Heart left ventricle (tissue), 16 donors: ENCODE measurements around the gene MRPL22. TPM values are rescaled to one million over a fixed set of nuclear protein-coding genes. Genes with fewer than 3 reads are reported as not detected.
"Not testable (repeated sequence)": the region's sequence is repeated elsewhere in the genome, so short reads cannot be mapped to it uniquely, and the experiment has no call there.

Experiments
- ATAC-seq, 4 donors: fragments of 200-7000 bp; cut with Tn5 transposase; one replicate each; pipeline ENCODE4 v1.9.1; 2020 to 2022; ENCODE audit warnings: moderate library complexity in 4 of 4, mild to moderate bottlenecking in 3 of 4, moderate number of reproducible peaks in 1 of 4
- DNase-seq, 5 donors: peaks; one replicate each; pipeline ENCODE4 v3.0.0-alpha.2; 2020
- H3K27ac ChIP-seq, 12 donors: fragments of 200-600 bp; sonication (generic) in 4 of 12; one replicate each; pipeline versions ENCODE4 v1.5.0 to v1.8.0; 2016 to 2022; ENCODE audit warnings: mild to moderate bottlenecking in 2 of 12
- H3K27me3 ChIP-seq, 9 donors: fragments of 200-600 bp; sonication (generic) in 2 of 9; one replicate each; pipeline versions ENCODE4 v1.5.1 to v1.8.0; 2016 to 2022; ENCODE audit warnings: mild to moderate bottlenecking in 3 of 9
- H3K36me3 ChIP-seq, 9 donors: fragments of 200-600 bp; sonication (generic) in 2 of 9; one replicate each; pipeline versions ENCODE4 v1.5.0 to v1.8.0; 2018 to 2022; ENCODE audit warnings: mild to moderate bottlenecking in 2 of 9
- H3K4me1 ChIP-seq, 12 donors: fragments of 200-600 bp; sonication (generic) in 4 of 12; one replicate each; pipeline versions ENCODE4 v1.5.0 to v1.8.0; 2016 to 2022; ENCODE audit warnings: mild to moderate bottlenecking in 3 of 12
- H3K4me3 ChIP-seq, 12 donors: fragments of 200-600 bp; sonication (generic) in 4 of 12; one replicate each; pipeline versions ENCODE4 v1.5.0 to v1.8.0; 2017 to 2022; ENCODE audit warnings: mild to moderate bottlenecking in 9 of 12, moderate library complexity in 4 of 12
- H3K9me3 ChIP-seq, 12 donors: fragments of 200-600 bp; sonication (generic) in 4 of 12; one replicate each; pipeline versions ENCODE4 v1.5.0 to v1.8.0; 2016 to 2022; ENCODE audit warnings: mild to moderate bottlenecking in 1 of 12
- POLR2A ChIP-seq, 2 donors: fragments of 450-650 bp; IDR thresholded peaks; one replicate each; pipeline ENCODE4 v1.6.1; 2017; ENCODE audit warnings: antibody characterized with exemption in 2 of 2, mild to moderate bottlenecking in 2 of 2, moderate library complexity in 2 of 2
- WGBS, 4 donors: extraction: QIAGEN DNeasy Blood & Tissue Kit in 2 of 4; methylation state at CpG; one replicate each; pipeline versions ENCODE4 v1.1.5 to v1.1.7; 2013 to 2018; 5-methylcytosine and 5-hydroxymethylcytosine counted together
- intact Hi-C, 10 donors: fragments of 100-400 bp; cut with DNase I; formaldehyde crosslinking; loops; one replicate each; pipeline versions ENCODE4 v1.11.1 to v1.14.2; 2022
- polyA plus RNA-seq, 2 donors: library from polyadenylated mRNA; stranded (reverse); fragments of 200-250 nt; gene quantifications; one replicate each; pipeline ENCODE4 v1.2.3, GENCODE V29; 2013
- total RNA-seq, 9 donors: library from RNA; depleted of rRNA in 2 of 9; stranded (reverse); fragments of >200 nt in 2 of 9; fragmentation: NEBNext Ultra II Directional in 3 of 9; extraction: Animal tissue kit (Norgen Biotek cat#: 25700) in 3 of 9; gene quantifications; one replicate each; pipeline versions ENCODE4 v1.1.0 to v1.2.4, GENCODE V29; 2016 to 2023
- TF ChIP-seq, protein P1 (sequence below), 12 donors: fragments of 200-600 bp; sonication (generic) in 4 of 12; IDR thresholded peaks; one replicate each; pipeline versions ENCODE4 v1.5.0 to v1.8.0; 2018 to 2022; ENCODE audit warnings: antibody characterized with exemption in 12 of 12, mild to moderate bottlenecking in 5 of 12
- donor health status: ischemic (EF 13 %, LVEDD 7.1; RV severe dilation, severe dysfunction).
- donor health status: healthy with polysubstance abuse.
- donor health status: DM: no; HTN: yes; CAD: no.
- donor health status: DM: no; HTN: no; CAD: no.
- donor health status: ischemic (EF 25% LVEDD 6.9; RV normal size, moderate dysfunction).
- donor health status: ischemic (EF 25% LVEDD 5.7; RV mildly dilated, moderate dysfunction).
- donor health status: healthy.
- donor health status: DM: yes; HTN: yes; CAD: no.
- donor health status: ischemic (EF 35%, LVEDD 5.7; RV mildly dilated, moderate dysfunction).
- donor health status: nonischemic (EF 11% LVEDD 7.7; RV severe dilation, severe dysfunction).
- donor health status: DM: yes; HTN: yes; CAD: no.
- donor health status: PGD.
- donor health status: ischemic (EF 29% LVEDD 5.4; RV normal size, mild dysfunction).
- donor health status: nonischemic (EF 23%, LVEDD 6.1; RV moderate dilation, normal function).

Gene MRPL22
- total and polyA plus RNA-seq, 11 donors: 25.7 to 144 (median 61.4) TPM

DNA sequence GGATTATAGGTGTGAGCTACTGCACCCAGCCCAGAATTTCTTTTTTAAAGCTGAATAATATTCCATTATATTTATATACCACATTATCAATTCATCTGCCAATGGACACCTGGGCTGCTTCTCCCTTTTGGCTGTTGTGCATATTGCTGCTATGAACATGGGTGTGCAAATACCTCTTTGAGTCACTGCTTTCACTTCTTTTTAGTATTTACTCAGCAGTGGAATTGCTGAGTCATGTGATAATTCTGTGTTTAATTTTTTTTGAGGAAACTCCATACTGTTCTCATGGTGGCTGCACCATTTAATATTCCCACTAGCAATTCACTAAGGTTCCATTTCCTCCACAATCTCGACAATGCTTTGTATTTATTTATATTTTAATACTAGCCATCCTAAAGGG lies 36.5 kb downstream of the MRPL22 start:
- no peaks in the 10 kb centered on the region for H3K9me3 ChIP-seq
- H3K4me3 ChIP-seq: no peak overlapping the region
- no peak overlapping the region for H3K27ac ChIP-seq
- no peaks in the 10 kb centered on the region for H3K36me3 ChIP-seq
- intact Hi-C loops: loop anchor here in 2 of 10 donors (10.0 kb wide), 1 partner anchor 157 kb away; no protein-coding TSS in a partner anchor
- WGBS, 4 donors: 80 to 90% (median 83%) methylated on average over 1 of the region's 1 CpG
- DNase-seq (no peak), ATAC-seq (no peak)
- TF ChIP-seq, protein P1, sequence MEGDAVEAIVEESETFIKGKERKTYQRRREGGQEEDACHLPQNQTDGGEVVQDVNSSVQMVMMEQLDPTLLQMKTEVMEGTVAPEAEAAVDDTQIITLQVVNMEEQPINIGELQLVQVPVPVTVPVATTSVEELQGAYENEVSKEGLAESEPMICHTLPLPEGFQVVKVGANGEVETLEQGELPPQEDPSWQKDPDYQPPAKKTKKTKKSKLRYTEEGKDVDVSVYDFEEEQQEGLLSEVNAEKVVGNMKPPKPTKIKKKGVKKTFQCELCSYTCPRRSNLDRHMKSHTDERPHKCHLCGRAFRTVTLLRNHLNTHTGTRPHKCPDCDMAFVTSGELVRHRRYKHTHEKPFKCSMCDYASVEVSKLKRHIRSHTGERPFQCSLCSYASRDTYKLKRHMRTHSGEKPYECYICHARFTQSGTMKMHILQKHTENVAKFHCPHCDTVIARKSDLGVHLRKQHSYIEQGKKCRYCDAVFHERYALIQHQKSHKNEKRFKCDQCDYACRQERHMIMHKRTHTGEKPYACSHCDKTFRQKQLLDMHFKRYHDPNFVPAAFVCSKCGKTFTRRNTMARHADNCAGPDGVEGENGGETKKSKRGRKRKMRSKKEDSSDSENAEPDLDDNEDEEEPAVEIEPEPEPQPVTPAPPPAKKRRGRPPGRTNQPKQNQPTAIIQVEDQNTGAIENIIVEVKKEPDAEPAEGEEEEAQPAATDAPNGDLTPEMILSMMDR (IDR thresholded peaks at IDR 0.05): no peak
- no peak for TF ChIP-seq POLR2A (IDR thresholded peaks at IDR 0.05)
- H3K27me3 ChIP-seq: no peaks in the 10 kb centered on the region
- peaks cover 0 to 3% (median 0%) of the 10 kb centered on the region in 12 donors for H3K4me1 ChIP-seq

DNA sequence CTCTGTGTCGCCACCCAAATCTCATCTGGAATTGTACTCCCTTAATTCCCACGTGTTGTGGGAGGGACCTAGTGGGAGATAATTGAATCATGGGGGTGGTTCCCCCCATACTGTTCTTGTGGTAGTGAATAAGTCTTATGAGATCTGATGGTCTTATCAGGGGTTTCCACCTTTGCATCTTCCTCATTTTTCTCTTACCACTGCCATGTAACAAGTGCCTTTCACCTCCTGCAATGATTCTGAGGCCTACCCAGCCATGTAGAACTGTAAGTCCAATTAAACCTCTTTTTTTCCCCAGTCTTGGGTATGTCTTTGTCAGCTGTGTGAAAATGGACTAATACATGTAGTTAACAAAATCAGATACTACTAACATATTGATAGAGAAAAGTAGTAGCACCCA lies 37.4 kb downstream of the MRPL22 start:
- H3K9me3 ChIP-seq, H3K27me3 ChIP-seq, DNase-seq, H3K4me1 ChIP-seq, H3K36me3 ChIP-seq, H3K27ac ChIP-seq, H3K4me3 ChIP-seq, ATAC-seq: not testable (repeated sequence)
- intact Hi-C loops: loop anchor here in 2 of 10 donors (10.0 kb wide), 1 partner anchor 157 kb away; no protein-coding TSS in a partner anchor
- 88 to 94% (median 91%) methylated on average over 2 of the region's 2 CpGs for WGBS, 4 donors

DNA sequence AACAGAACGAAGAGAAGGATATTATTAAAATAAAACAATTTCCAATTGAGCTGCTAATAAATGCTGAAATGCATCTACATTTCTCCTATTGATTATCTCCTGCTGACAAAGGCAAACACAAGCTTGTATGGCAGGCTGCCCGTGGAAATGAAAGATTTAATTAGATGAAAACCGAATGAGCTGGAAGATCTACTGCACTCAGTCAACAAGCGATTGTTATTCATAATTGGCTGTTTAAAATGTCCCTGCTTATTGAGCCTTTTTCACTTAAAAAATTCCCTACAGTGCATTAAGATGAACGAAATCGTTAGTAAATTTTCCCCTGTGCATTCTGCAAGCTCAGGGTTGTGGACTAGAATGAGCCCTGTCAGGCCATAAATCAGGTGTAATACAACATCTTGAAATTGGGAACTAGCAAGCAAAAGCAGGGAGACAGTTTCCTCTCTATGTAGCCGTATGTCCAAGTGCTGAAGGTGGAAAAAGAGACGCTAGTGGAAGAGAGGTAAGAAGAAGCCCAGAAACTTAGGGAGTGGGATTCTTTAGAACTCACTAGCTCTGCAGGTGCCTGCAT lies 44.2 kb downstream of the MRPL22 start:
- DNase-seq (no peak), ATAC-seq (no peak)
- Histone ChIP-seq H3K4me1 (no peaks in the 10 kb centered on the region), H3K27me3 (no peaks in the 10 kb centered on the region), H3K36me3 (no peaks in the 10 kb centered on the region), H3K4me3 (no peak overlapping the region), H3K9me3 (no peaks in the 10 kb centered on the region), H3K27ac (no peak overlapping the region)
- intact Hi-C loops: no loop called here
- WGBS, 4 donors: 82 to 87% (median 85%) methylated on average over 8 of the region's 8 CpGs
- no peak for TF ChIP-seq POLR2A (IDR thresholded peaks at IDR 0.05)
- TF ChIP-seq, protein P1 (IDR thresholded peaks at IDR 0.05): no peak

DNA sequence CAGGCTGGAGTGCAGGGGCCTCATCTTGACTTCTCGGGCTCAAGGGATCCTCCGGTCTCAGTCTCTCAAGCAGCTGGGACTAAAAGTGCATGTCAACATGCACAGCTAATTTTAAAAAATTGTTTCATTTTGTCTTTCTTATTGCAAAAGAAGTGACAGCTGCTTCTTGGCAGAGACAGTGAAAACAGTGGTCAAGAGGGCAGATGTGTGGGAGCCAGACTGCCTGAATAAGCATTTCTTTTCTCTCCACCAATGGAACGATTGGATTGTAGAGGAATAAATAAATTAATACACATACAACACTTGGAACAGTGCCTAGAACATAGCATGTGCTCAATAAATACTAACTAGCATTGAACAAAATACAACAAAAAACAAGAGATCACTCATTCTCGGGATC lies 45.3 kb downstream of the MRPL22 start:
- H3K4me1 ChIP-seq: no peaks in the 10 kb centered on the region
- ATAC-seq: no peak
- DNase-seq: no peak
- WGBS, 4 donors: 61 to 73% (median 65%) methylated on average over 4 of the region's 4 CpGs
- H3K27me3 ChIP-seq: no peaks in the 10 kb centered on the region
- no peaks in the 10 kb centered on the region for H3K9me3 ChIP-seq
- intact Hi-C loops: no loop called here
- H3K27ac ChIP-seq: no peak overlapping the region
- H3K36me3 ChIP-seq: no peaks in the 10 kb centered on the region
- TF ChIP-seq, protein P1 (IDR thresholded peaks at IDR 0.05): no peak
- no peak for TF ChIP-seq POLR2A (IDR thresholded peaks at IDR 0.05)
- H3K4me3 ChIP-seq: no peak overlapping the region

DNA sequence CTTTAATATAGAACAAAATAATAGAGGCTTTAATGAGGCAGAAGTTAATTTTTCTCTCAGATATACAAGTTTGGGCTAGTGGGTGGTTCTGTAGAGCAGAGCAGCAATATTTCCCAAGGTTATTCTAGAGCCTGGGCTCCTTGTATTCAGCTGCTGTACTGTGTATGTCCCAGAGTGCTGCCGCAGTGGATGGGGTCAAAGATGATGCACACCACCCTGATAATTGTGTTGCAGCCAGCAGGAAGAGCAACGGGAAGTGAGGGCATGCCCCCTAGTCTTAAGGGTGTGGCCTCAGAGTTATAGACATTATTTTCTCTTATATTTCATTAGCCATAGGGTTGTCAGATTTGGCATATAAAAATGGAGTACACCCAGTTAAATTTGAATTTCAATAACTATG lies 48.8 kb downstream of the MRPL22 start:
- Histone ChIP-seq H3K9me3 (no peaks in the 10 kb centered on the region), H3K4me3 (no peak overlapping the region), H3K4me1 (no peaks in the 10 kb centered on the region), H3K36me3 (no peaks in the 10 kb centered on the region), H3K27me3 (no peaks in the 10 kb centered on the region), H3K27ac (no peak overlapping the region)
- intact Hi-C loops: no loop called here
- WGBS, 4 donors: 22 to 49% (median 44%) methylated on average over 2 of the region's 2 CpGs
- ATAC-seq: no peak
- TF ChIP-seq, protein P1 (IDR thresholded peaks at IDR 0.05): no peak
- TF ChIP-seq POLR2A (IDR thresholded peaks at IDR 0.05): no peak
- DNase-seq: no peak
